ENCODE data around the gene MOK. TPM values are rescaled to one million over a fixed set of nuclear protein-coding genes. Genes with fewer than 3 reads are reported as not detected.

The MOK gene
- total RNA-seq, 1 experiment from 2014 or later: 2.0 TPM

DNA sequence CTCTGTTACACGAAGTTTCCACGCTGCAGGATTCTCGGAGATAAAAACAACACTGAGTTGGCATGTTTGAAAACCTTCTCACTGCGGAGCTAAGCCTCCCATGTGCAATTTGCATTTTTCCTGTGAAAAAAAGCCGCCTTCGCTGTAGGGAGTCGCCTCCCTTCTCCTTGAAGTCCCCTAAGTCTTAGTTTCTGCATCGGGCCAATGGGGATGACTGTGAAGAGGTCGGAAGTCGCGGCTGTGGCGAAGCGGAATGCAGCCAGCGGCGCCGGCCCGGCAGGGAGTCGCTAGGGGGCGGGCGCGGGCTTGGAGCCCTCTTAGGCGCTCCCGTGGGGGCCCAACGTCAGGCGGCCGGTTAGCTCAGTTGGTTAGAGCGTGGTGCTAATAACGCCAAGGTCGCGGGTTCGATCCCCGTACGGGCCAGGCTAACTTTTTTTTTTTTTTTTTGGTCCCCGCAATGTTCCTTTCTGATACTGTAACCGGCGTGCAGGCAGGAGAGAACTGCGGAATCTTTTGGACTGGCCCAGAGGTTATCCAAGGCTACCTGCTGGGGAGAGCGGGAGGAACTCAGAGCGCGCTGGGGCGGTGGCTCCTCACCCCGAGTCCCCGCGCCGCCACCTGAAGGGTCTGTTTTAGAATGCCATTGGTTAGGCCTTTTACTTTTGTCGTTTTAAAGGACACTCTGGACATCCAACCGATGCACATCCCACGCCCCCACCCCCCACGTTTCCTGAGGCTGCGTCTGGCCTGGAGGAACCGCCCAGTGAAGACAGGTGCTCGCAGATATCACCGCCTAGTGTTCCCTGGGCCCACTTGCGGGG is 12.0 kb upstream of the MOK start (continued):
- no peak for TF ChIP-seq ZNF416 (CRISPR knock-in tag; IDR thresholded peaks at IDR 0.05)
- peak; percentile 78; the same call in 1 of the 2 replicates for TF ChIP-seq ZNF232 (CRISPR knock-in tag; IDR thresholded peaks at IDR 0.05)
- TF ChIP-seq ZNF219 (CRISPR knock-in tag; IDR thresholded peaks at IDR 0.05; ENCODE audit: borderline replicate concordance): peak; percentile 33; the same call in 1 of the 2 replicates
- TF ChIP-seq, protein P1, sequence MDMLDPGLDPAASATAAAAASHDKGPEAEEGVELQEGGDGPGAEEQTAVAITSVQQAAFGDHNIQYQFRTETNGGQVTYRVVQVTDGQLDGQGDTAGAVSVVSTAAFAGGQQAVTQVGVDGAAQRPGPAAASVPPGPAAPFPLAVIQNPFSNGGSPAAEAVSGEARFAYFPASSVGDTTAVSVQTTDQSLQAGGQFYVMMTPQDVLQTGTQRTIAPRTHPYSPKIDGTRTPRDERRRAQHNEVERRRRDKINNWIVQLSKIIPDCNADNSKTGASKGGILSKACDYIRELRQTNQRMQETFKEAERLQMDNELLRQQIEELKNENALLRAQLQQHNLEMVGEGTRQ (CRISPR knock-in tag; IDR thresholded peaks at IDR 0.05): no peak
- no peak for TF ChIP-seq NR3C1 (CRISPR knock-in tag; conservative IDR thresholded peaks at IDR 0.05; ENCODE audit: low read depth)
- TF ChIP-seq, protein P2, sequence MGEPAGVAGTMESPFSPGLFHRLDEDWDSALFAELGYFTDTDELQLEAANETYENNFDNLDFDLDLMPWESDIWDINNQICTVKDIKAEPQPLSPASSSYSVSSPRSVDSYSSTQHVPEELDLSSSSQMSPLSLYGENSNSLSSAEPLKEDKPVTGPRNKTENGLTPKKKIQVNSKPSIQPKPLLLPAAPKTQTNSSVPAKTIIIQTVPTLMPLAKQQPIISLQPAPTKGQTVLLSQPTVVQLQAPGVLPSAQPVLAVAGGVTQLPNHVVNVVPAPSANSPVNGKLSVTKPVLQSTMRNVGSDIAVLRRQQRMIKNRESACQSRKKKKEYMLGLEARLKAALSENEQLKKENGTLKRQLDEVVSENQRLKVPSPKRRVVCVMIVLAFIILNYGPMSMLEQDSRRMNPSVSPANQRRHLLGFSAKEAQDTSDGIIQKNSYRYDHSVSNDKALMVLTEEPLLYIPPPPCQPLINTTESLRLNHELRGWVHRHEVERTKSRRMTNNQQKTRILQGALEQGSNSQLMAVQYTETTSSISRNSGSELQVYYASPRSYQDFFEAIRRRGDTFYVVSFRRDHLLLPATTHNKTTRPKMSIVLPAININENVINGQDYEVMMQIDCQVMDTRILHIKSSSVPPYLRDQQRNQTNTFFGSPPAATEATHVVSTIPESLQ (CRISPR knock-in tag; IDR thresholded peaks at IDR 0.05): no peak
- TF ChIP-seq ATF1 (CRISPR knock-in tag; IDR thresholded peaks at IDR 0.05): no peak
- TF ChIP-seq, protein P3, sequence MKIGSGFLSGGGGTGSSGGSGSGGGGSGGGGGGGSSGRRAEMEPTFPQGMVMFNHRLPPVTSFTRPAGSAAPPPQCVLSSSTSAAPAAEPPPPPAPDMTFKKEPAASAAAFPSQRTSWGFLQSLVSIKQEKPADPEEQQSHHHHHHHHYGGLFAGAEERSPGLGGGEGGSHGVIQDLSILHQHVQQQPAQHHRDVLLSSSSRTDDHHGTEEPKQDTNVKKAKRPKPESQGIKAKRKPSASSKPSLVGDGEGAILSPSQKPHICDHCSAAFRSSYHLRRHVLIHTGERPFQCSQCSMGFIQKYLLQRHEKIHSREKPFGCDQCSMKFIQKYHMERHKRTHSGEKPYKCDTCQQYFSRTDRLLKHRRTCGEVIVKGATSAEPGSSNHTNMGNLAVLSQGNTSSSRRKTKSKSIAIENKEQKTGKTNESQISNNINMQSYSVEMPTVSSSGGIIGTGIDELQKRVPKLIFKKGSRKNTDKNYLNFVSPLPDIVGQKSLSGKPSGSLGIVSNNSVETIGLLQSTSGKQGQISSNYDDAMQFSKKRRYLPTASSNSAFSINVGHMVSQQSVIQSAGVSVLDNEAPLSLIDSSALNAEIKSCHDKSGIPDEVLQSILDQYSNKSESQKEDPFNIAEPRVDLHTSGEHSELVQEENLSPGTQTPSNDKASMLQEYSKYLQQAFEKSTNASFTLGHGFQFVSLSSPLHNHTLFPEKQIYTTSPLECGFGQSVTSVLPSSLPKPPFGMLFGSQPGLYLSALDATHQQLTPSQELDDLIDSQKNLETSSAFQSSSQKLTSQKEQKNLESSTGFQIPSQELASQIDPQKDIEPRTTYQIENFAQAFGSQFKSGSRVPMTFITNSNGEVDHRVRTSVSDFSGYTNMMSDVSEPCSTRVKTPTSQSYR (CRISPR knock-in tag; IDR thresholded peaks at IDR 0.05): 0 out of 2 replicates have a peak, but pooled peaks have one; percentile 33
- TF ChIP-seq, protein P4, sequence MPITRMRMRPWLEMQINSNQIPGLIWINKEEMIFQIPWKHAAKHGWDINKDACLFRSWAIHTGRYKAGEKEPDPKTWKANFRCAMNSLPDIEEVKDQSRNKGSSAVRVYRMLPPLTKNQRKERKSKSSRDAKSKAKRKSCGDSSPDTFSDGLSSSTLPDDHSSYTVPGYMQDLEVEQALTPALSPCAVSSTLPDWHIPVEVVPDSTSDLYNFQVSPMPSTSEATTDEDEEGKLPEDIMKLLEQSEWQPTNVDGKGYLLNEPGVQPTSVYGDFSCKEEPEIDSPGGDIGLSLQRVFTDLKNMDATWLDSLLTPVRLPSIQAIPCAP (CRISPR knock-in tag; IDR thresholded peaks at IDR 0.05): no peak
- TF ChIP-seq GABPB1 (CRISPR knock-in tag; IDR thresholded peaks at IDR 0.05): peak; percentile 41; the same call in 1 of the 2 replicates
- TF ChIP-seq ZNF263 (CRISPR knock-in tag; IDR thresholded peaks at IDR 0.05; ENCODE audit: low read depth): no peak
- TF ChIP-seq ESRRA (CRISPR knock-in tag; IDR thresholded peaks at IDR 0.05; ENCODE audit: borderline replicate concordance): peak; percentile 62; the same call in 1 of the 2 replicates
- TF ChIP-seq, protein P5, sequence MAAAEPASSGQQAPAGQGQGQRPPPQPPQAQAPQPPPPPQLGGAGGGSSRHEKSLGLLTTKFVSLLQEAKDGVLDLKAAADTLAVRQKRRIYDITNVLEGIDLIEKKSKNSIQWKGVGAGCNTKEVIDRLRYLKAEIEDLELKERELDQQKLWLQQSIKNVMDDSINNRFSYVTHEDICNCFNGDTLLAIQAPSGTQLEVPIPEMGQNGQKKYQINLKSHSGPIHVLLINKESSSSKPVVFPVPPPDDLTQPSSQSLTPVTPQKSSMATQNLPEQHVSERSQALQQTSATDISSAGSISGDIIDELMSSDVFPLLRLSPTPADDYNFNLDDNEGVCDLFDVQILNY (CRISPR knock-in tag; IDR thresholded peaks at IDR 0.05): no peak
- no peak for TF ChIP-seq NR2C2 (CRISPR knock-in tag; IDR thresholded peaks at IDR 0.05)
- TF ChIP-seq, protein P6, sequence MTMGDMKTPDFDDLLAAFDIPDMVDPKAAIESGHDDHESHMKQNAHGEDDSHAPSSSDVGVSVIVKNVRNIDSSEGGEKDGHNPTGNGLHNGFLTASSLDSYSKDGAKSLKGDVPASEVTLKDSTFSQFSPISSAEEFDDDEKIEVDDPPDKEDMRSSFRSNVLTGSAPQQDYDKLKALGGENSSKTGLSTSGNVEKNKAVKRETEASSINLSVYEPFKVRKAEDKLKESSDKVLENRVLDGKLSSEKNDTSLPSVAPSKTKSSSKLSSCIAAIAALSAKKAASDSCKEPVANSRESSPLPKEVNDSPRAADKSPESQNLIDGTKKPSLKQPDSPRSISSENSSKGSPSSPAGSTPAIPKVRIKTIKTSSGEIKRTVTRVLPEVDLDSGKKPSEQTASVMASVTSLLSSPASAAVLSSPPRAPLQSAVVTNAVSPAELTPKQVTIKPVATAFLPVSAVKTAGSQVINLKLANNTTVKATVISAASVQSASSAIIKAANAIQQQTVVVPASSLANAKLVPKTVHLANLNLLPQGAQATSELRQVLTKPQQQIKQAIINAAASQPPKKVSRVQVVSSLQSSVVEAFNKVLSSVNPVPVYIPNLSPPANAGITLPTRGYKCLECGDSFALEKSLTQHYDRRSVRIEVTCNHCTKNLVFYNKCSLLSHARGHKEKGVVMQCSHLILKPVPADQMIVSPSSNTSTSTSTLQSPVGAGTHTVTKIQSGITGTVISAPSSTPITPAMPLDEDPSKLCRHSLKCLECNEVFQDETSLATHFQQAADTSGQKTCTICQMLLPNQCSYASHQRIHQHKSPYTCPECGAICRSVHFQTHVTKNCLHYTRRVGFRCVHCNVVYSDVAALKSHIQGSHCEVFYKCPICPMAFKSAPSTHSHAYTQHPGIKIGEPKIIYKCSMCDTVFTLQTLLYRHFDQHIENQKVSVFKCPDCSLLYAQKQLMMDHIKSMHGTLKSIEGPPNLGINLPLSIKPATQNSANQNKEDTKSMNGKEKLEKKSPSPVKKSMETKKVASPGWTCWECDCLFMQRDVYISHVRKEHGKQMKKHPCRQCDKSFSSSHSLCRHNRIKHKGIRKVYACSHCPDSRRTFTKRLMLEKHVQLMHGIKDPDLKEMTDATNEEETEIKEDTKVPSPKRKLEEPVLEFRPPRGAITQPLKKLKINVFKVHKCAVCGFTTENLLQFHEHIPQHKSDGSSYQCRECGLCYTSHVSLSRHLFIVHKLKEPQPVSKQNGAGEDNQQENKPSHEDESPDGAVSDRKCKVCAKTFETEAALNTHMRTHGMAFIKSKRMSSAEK (CRISPR knock-in tag; IDR thresholded peaks at IDR 0.05; ENCODE audit: borderline replicate concordance): no peak
- no peak for TF ChIP-seq FOXJ3 (CRISPR knock-in tag; IDR thresholded peaks at IDR 0.05; ENCODE audit: borderline replicate concordance)

All from WTC11 (cell line).